HL-60/S4 (cell line): ENCODE results near the gene NOTCH3.

Source experiments
- in situ Hi-C: fragments of 300-500 bp; cut with MboI; formaldehyde crosslinking; loops from 2 replicates; pipeline ENCODE4 v1.14.3; 2022; ENCODE audit warnings: low sequenced_read_pairs

Gene NOTCH3

DNA sequence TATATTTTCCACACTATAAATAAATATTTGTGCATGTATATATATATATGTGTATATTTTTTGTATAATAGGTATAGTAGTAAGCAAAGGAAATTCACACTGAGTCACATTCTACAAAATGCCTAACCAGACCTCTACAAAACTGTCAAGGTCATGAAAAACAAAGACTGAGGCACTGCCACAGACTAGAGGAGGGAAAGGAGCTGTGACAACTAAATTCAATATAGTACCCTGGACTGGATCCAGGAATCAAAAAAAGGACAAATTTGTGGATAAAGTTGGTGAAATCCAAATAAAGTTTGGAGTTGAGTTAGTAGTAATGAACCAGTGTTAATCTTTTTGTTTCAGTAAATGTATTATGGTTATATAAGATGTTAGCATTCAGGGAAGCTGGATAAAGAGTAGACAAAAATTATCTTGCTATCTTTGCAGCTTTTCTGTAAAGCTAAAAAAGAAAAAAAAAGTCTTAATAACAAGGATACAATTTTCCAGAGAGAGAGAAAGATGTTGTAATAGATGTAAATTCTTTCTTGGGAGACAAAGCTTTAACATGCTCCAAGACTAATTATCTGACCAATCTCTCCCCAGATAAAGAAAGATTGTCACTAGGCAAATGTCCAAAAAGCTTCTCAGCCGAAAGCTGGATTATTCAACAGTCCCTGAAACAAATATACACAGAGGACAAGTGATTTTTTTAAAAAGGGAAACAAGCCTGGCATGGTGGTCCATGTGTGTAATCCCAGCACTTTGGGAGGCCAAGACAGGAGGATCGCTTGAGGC lies 74.5 kb downstream of the NOTCH3 start:
- in situ Hi-C loops = no loop called here

- in situ Hi-C loops = no loop called here
Observed at GRCh38 chr19:15125232-15126067, 75.3 kb downstream of the NOTCH3 start.

DNA sequence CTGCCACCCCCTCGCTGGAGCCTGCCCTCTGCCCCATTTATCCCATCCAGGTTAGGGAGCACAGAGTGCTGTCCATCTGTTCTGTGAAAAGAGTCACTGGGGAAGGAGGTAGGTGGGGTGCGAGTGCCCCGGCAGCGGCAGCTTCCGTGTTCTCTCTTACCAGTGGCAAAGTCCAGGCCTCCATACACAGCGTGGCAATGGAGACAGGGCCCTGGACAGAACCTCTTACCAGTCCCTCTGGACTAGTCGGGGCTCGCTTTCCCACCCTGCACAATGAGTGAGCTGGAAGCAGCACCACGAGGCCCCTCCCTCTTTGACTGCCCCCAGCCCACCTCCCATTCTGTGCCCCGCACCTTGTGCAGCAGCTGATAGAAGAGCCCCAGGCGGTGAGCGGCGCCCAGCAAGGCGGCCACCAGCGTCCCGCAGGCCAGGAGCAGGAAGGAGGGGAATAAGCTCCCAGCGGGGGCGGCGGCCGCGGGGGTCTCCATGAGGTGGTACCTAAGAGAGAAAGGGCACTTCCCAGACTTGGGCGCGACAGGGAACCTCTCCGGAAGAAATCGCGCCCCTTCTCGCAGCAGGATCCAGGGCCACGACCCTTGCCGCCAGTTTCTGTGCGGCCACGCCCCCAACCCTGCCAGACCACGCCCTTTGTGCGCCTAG lies 76.1 kb downstream of the NOTCH3 start:
- in situ Hi-C loops = no loop called here

DNA sequence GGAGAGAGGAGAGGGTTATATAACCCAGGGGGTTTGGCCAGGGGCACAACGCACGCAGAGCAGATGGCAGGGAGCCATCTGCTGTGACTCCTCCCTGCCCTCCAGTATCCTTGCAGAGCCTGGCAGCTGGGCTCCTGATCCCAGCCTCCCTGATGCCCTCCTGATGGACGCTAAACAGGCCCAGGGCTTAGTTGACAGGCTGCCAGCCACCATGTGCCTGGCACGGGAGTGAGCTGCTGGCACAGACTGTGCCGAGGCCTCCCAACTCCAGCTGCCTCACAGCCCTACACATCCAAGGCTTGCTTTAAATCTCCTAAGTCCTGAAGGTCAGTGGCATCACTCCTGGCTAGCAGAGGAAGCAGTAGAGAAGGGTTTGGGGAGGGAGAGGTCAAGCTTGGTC lies 76.9 kb downstream of the NOTCH3 start:
- in situ Hi-C loops = no loop called here

- in situ Hi-C loops = no loop called here
Observed at GRCh38 chr19:15123031-15123890, 77.5 kb downstream of the NOTCH3 start.

DNA sequence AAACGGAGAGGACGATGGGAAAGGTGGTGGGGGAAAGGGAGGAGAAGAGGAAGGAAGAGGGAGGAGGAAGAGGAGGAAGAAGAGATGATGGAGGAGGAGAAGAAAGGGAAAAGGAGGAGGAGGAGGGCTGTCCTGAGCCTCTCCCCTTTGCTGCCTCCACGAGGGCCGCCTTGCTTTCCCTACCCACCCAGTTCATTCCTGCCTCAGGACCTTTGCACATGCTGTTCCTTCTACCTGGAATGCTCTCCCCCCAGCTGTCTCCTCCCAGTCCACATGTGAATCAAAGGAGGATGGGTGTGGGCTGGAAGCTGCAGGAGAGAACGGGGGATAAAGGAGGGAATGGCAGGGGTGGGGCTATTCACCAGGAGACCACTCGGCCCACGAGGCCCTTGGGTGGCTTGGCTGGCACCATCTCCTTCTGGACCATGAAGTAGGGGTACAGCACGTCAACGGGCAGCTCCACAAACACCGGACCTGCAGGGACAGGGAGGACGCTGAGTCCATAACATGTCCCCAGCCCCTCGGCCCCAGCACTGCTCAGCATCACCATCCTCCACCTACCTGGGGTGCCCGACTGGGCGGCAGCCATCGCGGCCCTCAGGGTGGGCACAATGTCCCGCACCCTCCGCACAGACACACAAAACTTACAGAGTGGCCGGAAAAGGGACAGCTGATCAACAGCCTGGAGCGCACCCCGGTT lies 78.3 kb downstream of the NOTCH3 start:
- in situ Hi-C loops = no loop called here

DNA sequence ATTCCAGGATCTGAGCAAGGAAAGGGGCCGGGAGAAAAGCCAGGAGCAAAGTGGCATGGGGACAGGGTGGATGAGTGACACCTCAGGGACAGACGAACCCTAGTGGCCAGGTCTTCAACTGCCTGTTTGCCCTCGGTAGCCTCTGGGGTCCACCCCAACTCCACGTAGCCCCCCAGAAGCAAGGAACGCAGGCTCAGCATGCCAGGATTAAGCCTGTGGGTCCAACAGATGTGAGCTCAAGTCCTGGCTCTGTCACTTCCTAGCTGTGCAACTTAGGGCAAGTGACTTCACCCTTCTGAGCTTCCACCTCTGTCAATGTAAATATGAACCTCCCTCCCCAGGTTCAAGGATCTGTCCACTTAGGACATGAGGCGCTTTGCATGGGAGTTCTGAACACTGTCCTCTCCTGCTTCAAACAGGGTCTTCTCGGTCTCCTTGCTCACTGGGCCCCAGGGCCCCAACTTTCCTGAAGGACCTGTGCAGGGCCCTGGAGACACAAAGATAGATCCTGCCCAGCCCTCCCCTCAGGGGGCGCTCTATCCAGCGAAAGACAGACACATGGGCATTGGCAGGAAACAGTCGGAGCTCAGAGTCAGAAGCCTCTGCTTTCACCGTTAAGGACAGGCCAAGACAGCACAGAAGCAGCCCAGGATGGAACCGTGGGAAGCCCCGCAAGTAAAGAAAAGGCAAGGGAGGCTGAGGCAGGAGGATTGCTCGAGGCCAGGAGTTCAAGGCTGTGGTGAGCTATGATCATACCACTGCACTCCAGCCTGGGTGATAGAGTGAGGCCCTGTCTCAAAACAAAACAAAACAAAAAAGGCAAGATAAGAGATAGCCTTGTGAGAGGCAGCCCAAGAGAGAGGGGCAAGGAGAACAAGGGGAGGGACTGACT lies 80.4 kb downstream of the NOTCH3 start:
- in situ Hi-C loops = no loop called here

GRCh38 chr19:15118789-15119494 lies 81.9 kb downstream of the NOTCH3 start:
- in situ Hi-C loops = no loop called here

DNA sequence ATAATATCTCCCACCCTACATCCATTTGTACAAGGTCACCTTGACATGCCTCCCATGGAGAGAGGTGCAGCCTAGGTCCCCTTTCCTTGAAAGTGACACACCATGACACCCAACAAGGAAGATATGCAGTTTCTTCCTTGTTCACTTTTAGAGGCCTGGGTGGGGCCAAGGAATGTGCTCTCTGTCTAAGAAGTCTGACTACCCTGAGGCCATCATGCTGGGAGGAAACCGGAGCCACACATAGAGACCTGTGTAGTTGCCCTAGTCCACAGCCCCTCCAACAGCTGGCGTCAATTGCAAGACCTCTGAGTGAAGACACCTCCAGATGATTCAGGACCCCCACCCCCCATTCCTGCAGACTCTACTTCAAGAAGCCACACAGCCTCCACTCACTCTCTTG lies 82.5 kb downstream of the NOTCH3 start:
- in situ Hi-C loops = no loop called here

DNA sequence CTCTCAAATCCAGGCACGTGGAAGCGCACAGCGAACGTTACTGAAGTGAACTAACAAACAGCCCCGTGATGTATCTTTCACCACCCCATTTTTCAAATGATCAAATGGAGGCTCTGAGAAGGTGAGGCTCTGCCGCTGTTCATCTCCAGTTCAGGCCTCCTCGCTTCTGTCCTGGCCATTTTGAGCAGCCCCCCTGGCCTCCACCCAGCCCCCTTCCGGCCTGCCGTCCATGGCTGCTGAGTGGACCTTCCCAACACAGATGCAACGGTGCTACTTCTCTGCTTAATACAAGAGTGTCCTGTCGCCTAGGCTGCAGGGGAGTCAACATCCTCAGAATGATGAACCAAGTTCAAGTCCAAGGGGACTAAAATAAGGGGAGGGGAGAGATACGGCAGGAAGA lies 83.9 kb downstream of the NOTCH3 start:
- in situ Hi-C loops = no loop called here

GRCh38 chr19:15115762-15116615 lies 84.8 kb downstream of the NOTCH3 start:
- in situ Hi-C loops = no loop called here

DNA sequence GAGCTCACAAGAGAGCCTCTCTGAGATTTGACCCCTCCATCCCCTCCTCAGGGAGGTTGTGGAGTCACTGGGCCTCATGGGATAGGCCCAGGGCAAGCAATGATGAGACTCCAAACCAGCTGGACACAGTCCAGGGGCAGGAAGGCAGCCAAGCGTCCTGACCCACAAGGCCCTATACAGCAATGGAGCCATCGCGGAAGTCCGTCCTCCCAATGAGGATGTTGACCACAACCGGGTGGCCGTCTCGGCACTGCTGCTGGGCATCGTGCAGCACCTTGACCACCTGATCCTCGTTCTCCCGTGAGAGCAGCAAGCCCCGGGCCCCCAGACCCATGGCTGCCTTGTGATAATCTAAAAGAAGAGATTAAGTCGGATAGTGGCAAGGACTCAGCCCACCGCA lies 85.7 kb downstream of the NOTCH3 start:
- in situ Hi-C loops = no loop called here

DNA sequence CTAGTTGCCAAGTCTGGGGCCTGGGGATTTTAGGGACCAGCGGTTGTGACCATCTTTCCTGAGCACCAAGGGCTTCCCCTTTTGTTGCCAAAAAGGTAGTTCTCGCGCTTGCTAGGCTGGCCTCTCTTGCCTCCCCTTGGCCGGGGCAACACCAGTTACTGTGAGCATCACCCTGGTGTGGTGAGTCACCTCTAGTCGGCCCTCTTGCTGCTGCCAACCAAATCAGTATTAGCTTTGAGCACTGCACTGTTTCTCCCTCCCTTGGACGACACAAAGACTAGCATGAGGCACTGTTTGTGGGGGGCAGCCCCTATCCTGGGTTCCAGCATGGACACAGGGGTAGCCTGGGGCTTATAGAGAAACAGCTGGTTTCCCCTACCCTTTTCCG lies 86.6 kb downstream of the NOTCH3 start:
- in situ Hi-C loops = no loop called here

- in situ Hi-C loops = no loop called here
Observed at GRCh38 chr19:15113245-15114152, 87.3 kb downstream of the NOTCH3 start.

DNA sequence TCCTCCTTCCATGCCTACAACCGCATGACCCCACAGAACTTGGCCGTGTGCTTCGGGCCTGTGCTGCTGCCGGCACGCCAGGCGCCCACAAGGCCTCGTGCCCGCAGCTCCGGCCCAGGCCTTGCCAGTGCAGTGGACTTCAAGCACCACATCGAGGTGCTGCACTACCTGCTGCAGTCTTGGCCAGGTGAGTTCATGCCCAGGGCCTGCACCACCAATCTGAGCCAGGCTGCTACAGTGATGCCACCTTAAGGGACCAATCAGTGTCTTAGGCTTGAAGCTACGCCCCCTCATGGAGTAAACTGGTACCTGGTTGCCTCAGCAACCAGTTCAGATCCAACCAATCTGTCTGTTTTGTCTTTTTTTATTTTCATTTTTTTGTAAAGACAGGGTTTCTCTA lies 88.4 kb downstream of the NOTCH3 start:
- in situ Hi-C loops = no loop called here

GRCh38 chr19:15111758-15112157 lies 89.0 kb downstream of the NOTCH3 start:
- in situ Hi-C loops = no loop called here

- in situ Hi-C loops = no loop called here
Observed at GRCh38 chr19:15110418-15110815, 90.4 kb downstream of the NOTCH3 start.
